Measurements from ENCODE around the gene SLC9A9. TPM values are rescaled to one million over a fixed set of nuclear protein-coding genes. Genes with fewer than 3 reads are reported as not detected.
"Not testable (repeated sequence)": the region's sequence is repeated elsewhere in the genome, so short reads cannot be mapped to it uniquely, and the experiment has no call there.

The SLC9A9 gene
- total RNA-seq, 1 experiment from 2014 or later = 1.4 TPM

DNA sequence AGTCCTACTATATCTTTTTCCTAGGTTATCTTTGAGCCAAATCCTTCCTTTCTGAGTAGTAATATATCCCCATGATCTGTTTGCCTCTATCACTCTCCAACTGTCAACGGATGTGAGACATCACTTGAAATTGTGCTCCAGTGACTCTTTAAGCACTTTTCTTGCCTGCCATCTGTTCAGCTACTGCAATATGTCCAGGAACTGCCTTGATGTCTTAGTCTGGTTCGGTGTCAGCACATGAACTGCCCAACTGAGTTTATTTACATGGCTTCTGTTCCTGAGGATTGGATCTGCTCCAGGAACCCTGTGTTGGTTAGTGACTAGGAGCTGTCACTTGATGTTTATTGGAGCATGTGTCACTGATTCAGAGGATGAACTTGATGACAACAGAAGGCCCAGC lies 116.5 kb downstream of the SLC9A9 start:
- no peak for DNase-seq (ENCODE audit: low read depth)
- in situ Hi-C loops (cut with HindIII; ENCODE audit: low pct_unique_long_range_greater_than_20kb, low sequenced_read_pairs) = no loop called here

DNA sequence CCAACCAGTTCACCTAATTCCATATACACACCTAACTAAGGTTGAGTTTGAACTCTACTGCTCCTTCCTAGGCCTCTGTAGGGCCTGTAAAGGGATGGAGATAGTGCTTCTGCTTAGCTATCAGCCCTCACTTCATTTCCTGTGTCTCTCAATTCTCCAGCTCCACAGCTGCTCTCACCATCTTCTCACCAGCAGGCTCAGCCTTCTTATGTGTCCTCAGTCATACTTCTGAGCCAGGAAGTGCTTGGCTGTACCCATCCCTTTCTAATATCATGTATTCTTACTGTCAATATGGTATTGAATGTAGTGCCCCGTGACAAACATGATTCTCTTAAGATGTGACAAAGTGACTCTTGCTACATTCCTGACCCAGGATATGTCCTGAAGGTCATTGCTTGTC lies 116.9 kb downstream of the SLC9A9 start:
- no peak for DNase-seq (ENCODE audit: low read depth)
- in situ Hi-C loops (cut with HindIII; ENCODE audit: low pct_unique_long_range_greater_than_20kb, low sequenced_read_pairs) = no loop called here

DNA sequence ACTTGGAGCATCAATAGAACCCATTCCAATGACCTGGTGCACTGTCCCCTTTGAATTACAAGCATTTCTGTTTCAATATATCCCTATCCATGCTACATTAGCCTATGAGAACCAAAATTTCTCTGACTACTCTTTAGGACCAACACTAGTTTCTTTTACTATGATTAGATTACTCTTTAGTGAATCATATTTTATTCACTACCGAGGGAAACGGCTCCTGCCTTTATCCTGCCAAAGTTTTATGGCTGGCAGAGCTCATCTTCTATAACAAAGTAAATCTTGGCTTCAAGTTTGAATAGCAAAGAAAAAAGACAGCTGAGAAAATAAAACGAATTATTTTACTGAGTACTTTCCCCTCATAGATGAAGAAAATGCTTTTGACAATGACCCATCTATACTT lies 120.9 kb downstream of the SLC9A9 start:
- in situ Hi-C loops (cut with HindIII; ENCODE audit: low pct_unique_long_range_greater_than_20kb, low sequenced_read_pairs) = no loop called here
- DNase-seq (ENCODE audit: low read depth) = no peak

DNA sequence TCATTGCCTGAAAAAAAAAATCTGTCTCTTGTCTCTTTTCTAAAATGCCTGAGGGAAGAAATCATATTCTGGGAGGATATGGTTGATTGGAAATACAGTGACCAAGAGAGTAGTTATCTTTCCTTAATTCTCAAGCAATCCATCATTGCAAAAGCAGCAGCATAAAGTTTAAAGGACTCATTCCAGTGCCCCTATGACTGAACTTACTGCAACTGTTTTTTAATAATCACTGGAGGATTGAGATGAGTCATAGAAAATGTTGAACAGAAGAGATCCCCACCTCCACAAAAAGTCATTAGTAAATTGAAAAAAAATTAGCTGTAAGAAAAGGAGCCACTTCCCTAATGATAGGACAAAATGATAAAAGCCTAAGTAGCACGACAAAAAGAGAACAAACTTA lies 121.5 kb downstream of the SLC9A9 start:
- DNase-seq (ENCODE audit: low read depth) = peak; percentile 18
- in situ Hi-C loops (cut with HindIII; ENCODE audit: low pct_unique_long_range_greater_than_20kb, low sequenced_read_pairs) = no loop called here

DNA sequence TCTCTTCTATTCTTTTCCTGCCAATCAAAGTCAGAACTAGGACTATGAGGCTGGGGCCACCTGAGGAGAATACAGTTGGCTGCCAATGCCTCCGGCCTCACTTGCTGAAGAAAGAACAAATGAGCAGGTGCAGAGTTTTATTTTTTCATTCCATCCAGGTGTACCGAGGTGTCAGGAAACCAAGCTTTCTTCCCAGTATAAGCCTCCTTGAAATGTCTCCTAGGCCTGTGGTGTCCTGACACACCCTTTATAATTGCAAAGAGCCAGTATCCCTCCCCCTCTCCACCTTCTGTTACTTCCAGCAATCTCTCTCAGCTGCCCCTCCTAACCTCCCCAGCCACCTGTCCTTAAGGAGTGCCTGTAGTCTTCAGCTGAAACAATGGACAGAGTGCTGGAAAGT lies 127.9 kb downstream of the SLC9A9 start:
- in situ Hi-C loops (cut with HindIII; ENCODE audit: low pct_unique_long_range_greater_than_20kb, low sequenced_read_pairs) = no loop called here
- DNase-seq (ENCODE audit: low read depth) = no peak

DNA sequence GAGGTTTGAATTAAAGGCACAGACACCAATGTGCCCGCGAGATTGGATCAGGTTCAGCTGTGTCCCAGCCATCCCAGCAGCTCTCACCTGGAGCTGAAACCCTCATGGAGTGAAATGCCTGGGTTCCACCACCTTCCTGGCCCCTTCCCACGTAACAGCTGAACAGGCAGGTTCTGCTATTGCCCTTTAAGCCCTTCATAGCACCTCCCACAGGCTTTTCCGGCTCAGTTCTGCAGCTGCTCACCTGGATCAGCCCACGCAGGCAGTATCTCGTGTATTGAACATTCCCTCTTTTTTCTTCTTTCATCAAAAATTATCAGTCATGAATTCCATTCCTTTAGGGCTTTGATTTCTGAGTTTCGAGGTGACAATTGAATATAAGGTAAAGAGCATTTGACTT lies 129.8 kb downstream of the SLC9A9 start:
- no peak for DNase-seq (ENCODE audit: low read depth)
- in situ Hi-C loops (cut with HindIII; ENCODE audit: low pct_unique_long_range_greater_than_20kb, low sequenced_read_pairs) = no loop called here

DNA sequence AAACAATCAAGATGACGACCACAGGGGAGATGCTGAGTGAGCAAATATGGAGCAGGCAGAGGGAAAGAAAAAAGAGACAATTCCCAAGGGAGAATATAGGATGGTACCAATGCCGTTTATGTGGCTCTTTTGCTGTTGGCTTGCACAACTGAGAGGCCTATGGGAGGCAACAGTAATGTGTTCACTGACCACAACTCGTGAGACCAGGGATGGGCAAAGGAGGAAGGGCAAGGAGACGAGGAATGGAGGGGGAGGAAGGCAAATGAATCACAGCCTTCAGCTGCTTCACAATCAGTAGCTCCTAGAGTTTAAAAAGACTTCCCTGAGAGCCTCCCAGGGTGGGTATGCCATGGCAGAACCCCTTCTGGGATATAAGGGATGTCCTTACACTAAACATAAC lies 131.5 kb downstream of the SLC9A9 start:
- no peak for DNase-seq (ENCODE audit: low read depth)
- in situ Hi-C loops (cut with HindIII; ENCODE audit: low pct_unique_long_range_greater_than_20kb, low sequenced_read_pairs) = no loop called here

DNA sequence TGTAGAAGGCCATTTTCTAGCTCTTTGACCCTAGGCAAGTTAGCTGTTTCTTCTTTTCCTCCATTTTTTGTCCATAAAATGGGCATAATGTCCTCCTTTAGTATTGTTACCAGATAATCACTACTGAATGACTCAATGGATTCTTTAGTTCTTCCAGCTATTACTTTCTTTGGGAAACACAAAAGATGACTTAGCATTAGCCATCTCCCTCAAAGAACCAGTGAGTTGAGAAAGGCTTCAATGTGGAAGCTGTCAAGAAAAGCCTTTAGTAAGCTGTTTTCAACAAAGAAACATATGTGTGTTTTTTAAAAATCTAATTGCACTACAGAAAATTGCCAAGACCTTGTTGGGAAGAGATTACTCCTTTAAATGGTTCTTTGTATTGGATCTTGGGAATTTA lies 135.7 kb downstream of the SLC9A9 start:
- in situ Hi-C loops (cut with HindIII; ENCODE audit: low pct_unique_long_range_greater_than_20kb, low sequenced_read_pairs) = no loop called here

DNA sequence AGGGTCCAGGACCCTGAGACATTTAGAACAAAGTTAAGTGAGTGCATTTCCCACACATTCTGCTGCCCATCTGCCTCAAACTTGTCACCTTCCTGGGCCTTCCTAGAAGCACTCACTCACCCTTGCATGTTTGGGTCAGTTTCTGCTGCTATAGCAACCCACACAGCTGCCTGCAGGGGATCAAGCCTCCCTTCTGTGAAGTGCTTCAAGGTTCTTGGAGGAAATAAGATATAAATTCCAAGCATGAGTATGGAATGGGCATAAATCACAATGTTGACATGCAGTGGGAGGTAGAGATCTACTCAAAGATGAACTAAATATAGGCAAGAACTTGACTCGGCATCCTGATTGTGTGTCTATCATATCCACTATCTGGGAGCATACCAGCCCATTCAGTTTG lies 140.4 kb downstream of the SLC9A9 start:
- no peak for DNase-seq (ENCODE audit: low read depth)
- in situ Hi-C loops (cut with HindIII; ENCODE audit: low pct_unique_long_range_greater_than_20kb, low sequenced_read_pairs) = no loop called here

More for the DNA sequence above, 135.7 kb downstream of the SLC9A9 start:
- no peak for DNase-seq (ENCODE audit: low read depth)

DNA sequence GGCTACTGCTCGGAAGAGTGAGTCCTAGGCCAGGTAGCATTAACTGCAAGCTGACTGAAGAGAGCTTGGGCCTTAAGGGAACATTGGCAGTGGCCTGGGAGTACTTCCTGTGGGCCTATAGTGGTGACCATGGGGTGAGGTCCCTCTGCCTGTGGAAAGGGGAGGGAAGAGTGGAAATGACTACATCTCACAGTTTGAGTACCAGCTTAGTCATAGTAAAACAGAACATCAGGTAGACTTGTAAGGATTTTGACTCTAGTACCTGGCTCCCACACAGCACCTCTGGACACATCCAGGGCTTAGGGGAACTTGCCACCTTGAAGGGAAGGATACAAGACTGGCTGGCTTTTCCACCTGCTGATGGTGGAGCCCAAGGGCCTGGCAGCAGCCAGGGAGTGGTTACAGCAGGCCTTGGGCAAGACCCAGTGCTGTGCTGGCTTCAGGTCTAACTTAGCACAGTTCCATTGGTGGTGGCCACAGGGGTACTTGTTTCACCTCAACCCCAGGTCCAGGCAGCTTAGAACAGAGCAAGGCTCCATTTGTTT lies 147.8 kb downstream of the SLC9A9 start:
- in situ Hi-C loops (cut with HindIII; ENCODE audit: low pct_unique_long_range_greater_than_20kb, low sequenced_read_pairs) = no loop called here
- no peak for DNase-seq (ENCODE audit: low read depth)

DNA sequence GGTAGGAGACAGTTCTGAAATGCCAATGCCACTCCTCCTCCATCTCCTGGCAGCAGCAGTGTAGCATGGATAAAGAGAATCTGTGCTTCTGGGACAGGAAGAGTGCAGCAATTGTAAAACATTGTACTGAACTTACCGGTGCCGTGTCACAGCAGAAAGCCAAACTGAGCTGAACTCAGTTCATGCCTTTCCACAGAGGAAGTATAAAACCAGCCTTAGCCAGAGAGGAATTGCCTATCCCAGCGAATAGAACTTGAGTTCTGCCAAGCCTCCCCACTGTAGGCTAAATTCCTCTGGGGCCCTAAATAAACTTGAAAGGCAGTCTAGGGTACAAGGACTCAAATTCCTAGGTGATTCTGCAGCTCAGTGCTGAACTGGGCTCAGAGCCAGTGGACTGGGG lies 148.8 kb downstream of the SLC9A9 start:
- no peak for DNase-seq (ENCODE audit: low read depth)
- in situ Hi-C loops (cut with HindIII; ENCODE audit: low pct_unique_long_range_greater_than_20kb, low sequenced_read_pairs) = no loop called here

DNA sequence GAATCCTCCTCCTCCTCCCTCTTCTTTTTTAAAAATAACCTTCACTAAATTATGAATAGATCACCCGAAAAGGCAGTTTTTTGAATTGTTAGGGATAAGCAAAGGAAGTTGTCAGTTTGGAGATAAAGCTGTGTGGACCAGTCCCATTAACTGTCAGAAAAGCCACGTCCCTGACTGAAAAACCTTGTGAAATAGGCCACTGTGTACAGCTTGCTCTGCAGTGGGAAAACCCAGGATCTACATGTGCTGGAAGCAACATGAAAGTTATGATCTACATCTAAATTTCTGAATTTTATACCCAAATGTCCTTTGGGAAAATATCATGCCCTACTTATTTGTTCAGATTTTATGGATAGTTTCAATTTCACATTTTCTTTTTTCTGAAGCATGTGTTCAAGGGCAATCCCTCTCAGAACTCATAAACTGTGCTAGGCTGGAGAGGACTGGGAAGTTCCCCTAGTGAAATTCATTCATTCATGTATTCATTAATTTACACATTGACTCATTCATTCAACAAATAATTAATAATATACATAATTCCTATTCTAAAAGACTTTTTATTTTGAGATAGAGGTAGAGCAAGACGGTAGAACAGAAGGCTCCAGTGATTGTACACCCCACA lies 149.5 kb downstream of the SLC9A9 start:
- in situ Hi-C loops (cut with HindIII; ENCODE audit: low pct_unique_long_range_greater_than_20kb, low sequenced_read_pairs) = no loop called here
- no peak for DNase-seq (ENCODE audit: low read depth)

DNA sequence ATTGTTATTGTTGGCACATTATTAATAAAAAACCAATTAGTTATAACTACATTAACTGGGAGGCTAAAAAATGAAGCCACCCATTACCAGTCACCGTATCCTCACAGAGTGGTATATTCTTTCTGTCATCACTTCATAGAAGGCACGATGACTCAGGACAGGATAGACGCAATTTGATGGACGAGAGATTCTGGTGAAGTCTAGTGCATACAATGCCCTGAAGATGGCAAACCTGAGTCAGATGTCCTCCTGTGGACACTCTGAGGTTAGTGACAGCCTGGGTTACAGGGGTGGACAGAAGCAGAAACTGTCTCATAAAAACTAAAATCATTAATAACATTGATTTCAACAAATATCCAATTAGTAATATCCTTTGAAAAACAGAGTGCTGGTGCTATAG lies 150.3 kb downstream of the SLC9A9 start:
- in situ Hi-C loops (cut with HindIII; ENCODE audit: low pct_unique_long_range_greater_than_20kb, low sequenced_read_pairs) = no loop called here

DNA sequence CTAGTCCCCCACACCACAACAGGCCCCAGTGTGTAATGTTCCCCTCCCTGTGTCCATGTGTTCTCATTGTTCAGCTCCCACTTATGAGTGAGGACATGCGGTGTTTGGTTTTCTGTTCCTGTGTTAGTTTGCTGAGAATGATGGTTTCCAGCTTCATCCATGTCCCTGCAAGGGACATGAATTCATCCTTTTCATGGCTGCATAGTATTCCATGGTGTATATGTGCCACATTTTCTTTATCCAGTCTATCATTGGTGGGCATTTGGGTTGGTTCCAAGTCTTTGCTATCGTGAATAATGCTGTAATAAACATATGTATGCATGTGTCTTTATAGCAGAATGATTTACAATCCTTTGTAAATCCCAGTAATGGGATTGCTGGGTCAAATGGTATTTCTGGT lies 152.9 kb downstream of the SLC9A9 start:
- in situ Hi-C loops (cut with HindIII; ENCODE audit: low pct_unique_long_range_greater_than_20kb, low sequenced_read_pairs); DNase-seq (ENCODE audit: low read depth): not testable (repeated sequence)

More for the DNA sequence above, 150.3 kb downstream of the SLC9A9 start:
- no peak for DNase-seq (ENCODE audit: low read depth)

DNA sequence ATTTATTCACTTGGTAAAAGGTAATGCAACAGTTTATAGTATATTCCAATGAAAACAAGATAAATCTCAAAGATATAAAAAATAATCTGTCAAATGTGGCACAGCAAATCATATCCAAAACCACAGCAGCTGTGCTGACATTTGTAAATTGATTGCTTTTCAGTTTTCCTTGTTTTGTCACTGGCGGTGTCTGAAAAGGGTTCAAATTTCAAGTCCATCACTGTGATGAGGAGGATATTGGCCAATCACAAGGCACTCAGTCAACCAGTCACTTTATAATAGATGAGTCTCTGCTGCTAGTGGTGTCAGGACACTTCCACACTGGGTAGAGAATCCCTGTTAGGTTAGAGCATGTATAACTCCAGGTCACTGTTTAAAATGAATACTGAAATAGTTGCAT lies 154.8 kb downstream of the SLC9A9 start:
- in situ Hi-C loops (cut with HindIII; ENCODE audit: low pct_unique_long_range_greater_than_20kb, low sequenced_read_pairs) = no loop called here
- no peak for DNase-seq (ENCODE audit: low read depth)

DNA sequence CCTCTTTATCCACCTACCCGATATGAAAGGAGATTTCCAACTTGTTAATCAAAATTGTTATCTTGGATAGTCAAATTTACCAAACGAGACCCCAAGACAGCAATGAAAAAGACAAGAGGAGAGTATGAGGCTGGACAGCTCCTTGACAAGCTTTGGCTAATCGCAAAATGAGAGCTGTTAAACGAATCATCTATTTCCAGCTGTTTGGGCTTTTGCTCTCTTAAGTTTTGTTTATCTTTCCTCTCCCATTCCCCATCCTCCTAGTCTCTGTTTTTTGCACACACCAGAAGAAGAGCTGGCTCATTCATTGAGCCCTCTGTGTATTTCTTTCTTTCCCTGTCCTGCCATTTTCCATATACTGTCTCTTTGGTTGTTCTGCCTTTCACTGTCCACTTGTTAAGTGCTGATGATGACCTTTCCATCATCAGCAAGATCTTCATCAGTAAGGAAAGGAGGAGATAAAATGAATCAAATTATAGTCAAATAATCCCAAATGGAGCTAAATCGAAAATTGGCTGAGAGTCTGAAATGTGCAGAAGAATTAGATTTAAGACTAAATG lies 161.6 kb downstream of the SLC9A9 start:
- in situ Hi-C loops (cut with HindIII; ENCODE audit: low pct_unique_long_range_greater_than_20kb, low sequenced_read_pairs) = no loop called here
- no peak for DNase-seq (ENCODE audit: low read depth)

DNA sequence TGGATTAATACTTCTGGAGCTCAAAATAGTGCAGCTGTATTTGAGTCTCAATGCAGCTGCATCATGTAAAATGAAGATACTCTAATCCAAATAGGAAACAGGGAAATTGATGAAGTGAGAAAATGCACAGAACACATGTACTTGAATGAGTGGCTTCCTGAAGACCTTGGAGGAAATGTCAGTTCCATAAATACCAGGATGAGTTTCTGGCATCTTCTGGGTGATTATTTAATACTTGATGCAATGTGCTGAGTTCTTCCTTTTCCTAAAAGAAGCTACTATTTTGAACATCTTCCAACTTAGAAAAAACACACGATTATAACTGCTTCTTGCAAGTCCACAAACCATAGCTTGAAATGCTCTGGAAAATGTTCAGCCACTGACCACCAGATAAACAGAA lies 162.8 kb downstream of the SLC9A9 start:
- DNase-seq (ENCODE audit: low read depth) = no peak
- in situ Hi-C loops (cut with HindIII; ENCODE audit: low pct_unique_long_range_greater_than_20kb, low sequenced_read_pairs) = no loop called here

DNA sequence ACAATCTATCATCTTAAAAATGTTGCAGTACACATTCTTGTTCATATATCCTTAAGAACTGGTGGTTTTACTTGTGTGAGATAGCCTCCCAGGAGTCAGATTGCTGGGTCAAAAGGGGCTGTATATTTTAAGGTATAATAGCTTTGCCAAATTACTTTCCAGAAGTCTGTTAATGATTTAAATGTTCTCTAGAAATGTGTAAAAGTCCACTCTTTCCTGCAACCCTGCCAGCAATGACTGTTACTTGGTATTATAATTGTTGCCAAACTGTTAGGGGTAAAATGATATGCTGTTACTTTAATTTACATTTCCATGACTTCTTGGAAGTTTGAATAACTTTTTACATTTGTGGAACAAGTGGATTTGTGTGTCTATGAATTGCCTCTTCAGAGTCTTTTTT lies 170.8 kb downstream of the SLC9A9 start:
- in situ Hi-C loops (cut with HindIII; ENCODE audit: low pct_unique_long_range_greater_than_20kb, low sequenced_read_pairs) = no loop called here
- no peak for DNase-seq (ENCODE audit: low read depth)

DNA sequence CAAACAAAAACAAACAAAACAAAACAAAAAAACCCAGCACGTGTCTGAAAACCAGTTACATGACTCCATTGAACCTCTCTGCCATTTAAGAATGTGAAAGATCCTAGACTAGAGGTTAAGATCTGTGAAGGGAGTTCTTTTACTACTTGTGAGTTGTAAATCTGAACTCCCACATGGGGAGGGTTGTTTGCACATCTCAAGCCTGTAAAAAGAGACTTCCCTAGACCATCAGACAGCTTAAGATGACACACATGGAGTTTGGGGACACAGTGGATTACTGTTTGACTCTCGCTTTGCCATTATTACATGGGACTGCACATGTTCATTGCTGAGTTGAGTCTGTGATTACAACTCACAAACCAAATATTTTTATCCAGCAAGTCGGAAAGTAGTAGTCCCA lies 171.5 kb downstream of the SLC9A9 start:
- in situ Hi-C loops (cut with HindIII; ENCODE audit: low pct_unique_long_range_greater_than_20kb, low sequenced_read_pairs) = no loop called here
- DNase-seq (ENCODE audit: low read depth) = no peak

DNA sequence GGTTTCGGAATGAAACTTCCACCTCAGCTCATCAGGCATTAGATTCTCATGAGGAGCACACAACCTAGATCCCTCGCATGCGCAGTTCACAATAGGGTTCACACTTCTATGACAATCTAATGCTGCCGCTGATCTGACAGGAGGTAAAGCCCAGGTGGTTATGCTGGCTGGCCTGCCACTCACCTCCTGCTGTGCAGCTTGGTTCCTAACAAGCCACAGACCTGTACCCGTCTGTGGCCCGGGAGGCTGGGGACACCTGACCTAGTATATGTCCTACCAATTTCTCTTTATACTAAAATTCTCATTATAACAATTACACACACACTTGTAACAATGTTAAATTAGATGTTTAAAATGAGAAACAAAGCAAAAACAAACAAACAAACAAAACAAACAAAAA lies 172.2 kb downstream of the SLC9A9 start:
- in situ Hi-C loops (cut with HindIII; ENCODE audit: low pct_unique_long_range_greater_than_20kb, low sequenced_read_pairs) = no loop called here
- DNase-seq (ENCODE audit: low read depth) = no peak
